Measurements from ENCODE around the gene TAF1L.

The TAF1L gene

GRCh38 chr9:32635362-32635761 is at the start of gene TAF1L:
Gene TAF1L, minus strand, starts transcription at chr9:32635669. Its CDS starts 90 bp downstream, at chr9:32635579.
- H3K27ac ChIP-seq: no peak within 1 kb of the TSS

GRCh38 chr9:32681751-32682150 is 46.3 kb upstream of the TAF1L start:
- TF ChIP-seq, protein P1, sequence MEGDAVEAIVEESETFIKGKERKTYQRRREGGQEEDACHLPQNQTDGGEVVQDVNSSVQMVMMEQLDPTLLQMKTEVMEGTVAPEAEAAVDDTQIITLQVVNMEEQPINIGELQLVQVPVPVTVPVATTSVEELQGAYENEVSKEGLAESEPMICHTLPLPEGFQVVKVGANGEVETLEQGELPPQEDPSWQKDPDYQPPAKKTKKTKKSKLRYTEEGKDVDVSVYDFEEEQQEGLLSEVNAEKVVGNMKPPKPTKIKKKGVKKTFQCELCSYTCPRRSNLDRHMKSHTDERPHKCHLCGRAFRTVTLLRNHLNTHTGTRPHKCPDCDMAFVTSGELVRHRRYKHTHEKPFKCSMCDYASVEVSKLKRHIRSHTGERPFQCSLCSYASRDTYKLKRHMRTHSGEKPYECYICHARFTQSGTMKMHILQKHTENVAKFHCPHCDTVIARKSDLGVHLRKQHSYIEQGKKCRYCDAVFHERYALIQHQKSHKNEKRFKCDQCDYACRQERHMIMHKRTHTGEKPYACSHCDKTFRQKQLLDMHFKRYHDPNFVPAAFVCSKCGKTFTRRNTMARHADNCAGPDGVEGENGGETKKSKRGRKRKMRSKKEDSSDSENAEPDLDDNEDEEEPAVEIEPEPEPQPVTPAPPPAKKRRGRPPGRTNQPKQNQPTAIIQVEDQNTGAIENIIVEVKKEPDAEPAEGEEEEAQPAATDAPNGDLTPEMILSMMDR (conservative IDR thresholded peaks at IDR 0.05): no peak
- TF ChIP-seq ZFX (IDR thresholded peaks at IDR 0.05): no peak
- no peak overlapping the region for H3K27ac ChIP-seq

More at GRCh38 chr9:32635362-32635761, at the start of gene TAF1L:
- TF ChIP-seq, protein P1 (conservative IDR thresholded peaks at IDR 0.05): no peak
- no peak for TF ChIP-seq ZFX (IDR thresholded peaks at IDR 0.05)

DNA sequence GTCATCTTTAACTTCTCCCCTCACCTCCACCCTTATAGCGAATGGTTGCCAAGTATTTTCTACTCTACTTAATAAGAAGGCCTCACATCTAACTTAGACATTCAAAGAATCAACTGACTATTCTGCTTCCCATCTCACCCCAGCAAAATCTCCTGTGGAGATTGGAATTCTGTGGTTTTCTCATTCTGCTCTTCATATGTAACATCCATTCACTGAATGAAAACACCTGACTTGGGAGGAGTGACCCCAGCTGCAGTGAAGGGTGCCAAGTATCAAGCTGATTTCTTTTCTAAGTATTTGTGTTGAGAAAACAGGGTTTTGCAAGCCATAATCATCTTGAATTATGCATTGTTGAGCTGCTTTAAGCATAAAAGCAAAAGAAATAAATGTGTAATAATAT is 42.5 kb upstream of the TAF1L start:
- TF ChIP-seq ZFX (IDR thresholded peaks at IDR 0.05): no peak
- TF ChIP-seq, protein P1 (conservative IDR thresholded peaks at IDR 0.05): no peak
- no peak overlapping the region for H3K27ac ChIP-seq

- no peak overlapping the region for H3K27ac ChIP-seq
- TF ChIP-seq ZFX (IDR thresholded peaks at IDR 0.05): no peak
- TF ChIP-seq, protein P1 (conservative IDR thresholded peaks at IDR 0.05): no peak
Observed at GRCh38 chr9:32672469-32672868, 37.0 kb upstream of the TAF1L start.

GRCh38 chr9:32671333-32671732 is 35.9 kb upstream of the TAF1L start:
- no peak overlapping the region for H3K27ac ChIP-seq
- TF ChIP-seq ZFX (IDR thresholded peaks at IDR 0.05): no peak
- TF ChIP-seq, protein P1 (conservative IDR thresholded peaks at IDR 0.05): no peak

GRCh38 chr9:32665101-32665500 is 29.6 kb upstream of the TAF1L start:
- H3K27ac ChIP-seq: no peak overlapping the region
- TF ChIP-seq, protein P1 (conservative IDR thresholded peaks at IDR 0.05): no peak
- no peak for TF ChIP-seq ZFX (IDR thresholded peaks at IDR 0.05)

DNA sequence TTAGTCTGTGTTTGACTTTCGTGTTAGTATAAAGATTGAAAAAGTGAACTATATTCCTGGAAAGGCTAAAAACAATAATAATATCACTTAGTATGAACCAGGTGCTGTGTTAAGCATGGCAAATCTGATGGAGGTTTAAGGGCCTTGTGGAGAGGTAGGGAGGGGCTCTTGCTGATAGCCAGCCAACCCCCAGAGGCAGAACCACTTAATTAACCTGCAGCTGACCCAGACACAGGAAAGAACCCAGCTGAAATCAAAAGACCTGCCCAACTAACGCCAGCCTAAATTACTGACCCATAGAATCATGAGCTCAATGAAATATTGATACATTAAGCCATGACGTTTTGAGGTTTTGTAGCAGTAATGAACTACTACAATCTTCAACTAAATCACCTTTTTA is 28.3 kb upstream of the TAF1L start:
- no peak overlapping the region for H3K27ac ChIP-seq
- TF ChIP-seq ZFX (IDR thresholded peaks at IDR 0.05): no peak
- TF ChIP-seq, protein P1 (conservative IDR thresholded peaks at IDR 0.05): no peak

Measured in C4-2B (cell line).